HepG2 (cell line): ENCODE results near the gene KLHL8. TPM values are rescaled to one million over a fixed set of nuclear protein-coding genes. Genes with fewer than 3 reads are reported as not detected.

Experiments
- ATAC-seq: fragments of 200-7000 bp; cut with Tn5 transposase; 3 replicates; pipeline ENCODE4 v1.9.1; 2020; ENCODE audit warnings: mild to moderate bottlenecking, moderate library complexity
- BruUV-seq: library from RNA; stranded (reverse); fragments of 400-500 nt; replicated peaks from 2 replicates; lab custom pipeline; 2021; lab: Mats Ljungman, UMichigan
- CTCF ChIA-PET: fragments of 300-600 bp; formaldehyde crosslinking; extraction: SDS; loops from one replicate; lab custom pipeline; 2021; ENCODE audit warnings: low total read pairs, inconsistent platforms, low intra/inter-chr PET ratio; lab: Yijun Ruan, JAX
- POLR2A ChIA-PET: fragments of 350-600 bp; sonication (Branson Sonifier 250); formaldehyde crosslinking; loops from one replicate; lab custom pipeline; 2020; ENCODE audit warnings: antibody characterized with exemption, inconsistent platforms; lab: Yijun Ruan, JAX
- DNase-seq: peaks from one replicate; pipeline ENCODE4 v3.0.0-alpha.2; 2015; ENCODE audit warnings: low spot score
- FAIRE-seq: peaks from 3 replicates; lab custom pipeline; 2011; peaks lifted over from hg19 to GRCh38; lab: Jason Lieb, UNC
- H2AFZ ChIP-seq: one replicate; pipeline ENCODE4 v1.6.1; 2011; ENCODE audit warnings: low read length, inconsistent platforms
- H3K27ac ChIP-seq: fragments of 300-600 bp; 3 replicates; pipeline ENCODE4 v1.8.0; 2011; ENCODE audit warnings: mixed run types, mild to moderate bottlenecking, mixed read lengths, low read length, inconsistent platforms; ENCODE audit not compliant: insufficient read depth; ENCODE audit errors: extremely low read length
- H3K27me3 ChIP-seq, 2 experiments: fragments of 200-600 bp in 1 of 2; 2 replicates in 1 of 2; 3 replicates in 1 of 2; pipeline versions ENCODE4 v1.6.0 to v1.8.0; 2011; ENCODE audit warnings: low read length in 2 of 2, mild to moderate bottlenecking in 2 of 2, moderate library complexity in 2 of 2, inconsistent platforms in 1 of 2; ENCODE audit not compliant: insufficient read depth in 2 of 2, control insufficient read depth in 1 of 2
- H3K36me3 ChIP-seq, 2 experiments: fragments of 200-600 bp in 1 of 2; replicated peaks in 1 of 2; 2 replicates in 1 of 2; 3 replicates in 1 of 2; pipeline versions ENCODE4 v1.5.1 to v1.8.0; 2011; ENCODE audit warnings: low read length in 2 of 2, inconsistent platforms in 1 of 2; ENCODE audit not compliant: insufficient read depth in 2 of 2, control insufficient read depth in 1 of 2
- H3K4me1 ChIP-seq: 2 replicates; pipeline ENCODE4 v1.5.1; 2012; ENCODE audit warnings: low read length, inconsistent platforms; ENCODE audit not compliant: insufficient read depth
- H3K4me2 ChIP-seq: 2 replicates; pipeline ENCODE4 v1.6.0; 2011; ENCODE audit warnings: low read depth, low read length, inconsistent platforms
- H3K4me3 ChIP-seq, 3 experiments: fragments of 200-600 bp in 1 of 3; sonication (generic), shearing (Covaris generic) in 1 of 3; replicated peaks in 1 of 3; 2 replicates each; pipeline ENCODE4 v1.5.1; 2011 to 2016; ENCODE audit warnings: low read length in 3 of 3, inconsistent platforms in 2 of 3, low read depth in 2 of 3, mild to moderate bottlenecking in 2 of 3, control low read depth in 1 of 3, mixed read lengths in 1 of 3; ENCODE audit not compliant: insufficient read depth in 1 of 3
- H3K79me2 ChIP-seq: one replicate; pipeline ENCODE4 v1.6.1; 2011; ENCODE audit warnings: low read length, inconsistent platforms; ENCODE audit not compliant: insufficient read depth
- H3K9ac ChIP-seq: 2 replicates; pipeline ENCODE4 v1.6.0; 2011; ENCODE audit warnings: mild to moderate bottlenecking, low read depth, low read length, inconsistent platforms; ENCODE audit not compliant: insufficient read depth
- H3K9me3 ChIP-seq: 2 replicates; pipeline ENCODE4 v1.5.1; 2012; ENCODE audit warnings: mild to moderate bottlenecking, low read length
- H4K20me1 ChIP-seq: 2 replicates; pipeline ENCODE4 v1.6.0; 2011; ENCODE audit warnings: inconsistent platforms, mild to moderate bottlenecking, low read length, moderate library complexity; ENCODE audit not compliant: insufficient read depth
- GABPA ChIP-seq, 2 experiments: IDR thresholded peaks; 2 replicates each; pipeline ENCODE4 v1.6.1; 2011 to 2016; ENCODE audit warnings: low read depth in 2 of 2, low read length in 1 of 2, missing biosample characterization in 1 of 2, missing genetic modification characterization in 1 of 2
- GATAD2A ChIP-seq: IDR thresholded peaks from 2 replicates; pipeline ENCODE4 v1.6.1; 2016
- HOXA3 ChIP-seq: sonication (generic); formaldehyde crosslinking; IDR thresholded peaks from 2 replicates; pipeline ENCODE4 v1.5.0; 2020; ENCODE audit warnings: missing genetic modification reagents
- MXI1 ChIP-seq: IDR thresholded peaks from 3 replicates; pipeline ENCODE4 v1.6.1; 2012; ENCODE audit warnings: low read depth, low read length, inconsistent platforms, borderline replicate concordance
- NFYB ChIP-seq: sonication (generic); formaldehyde crosslinking; IDR thresholded peaks from 2 replicates; pipeline ENCODE4 v1.4.0; 2020; ENCODE audit warnings: missing genetic modification reagents
- RXRA ChIP-seq: sonication (generic); formaldehyde crosslinking; IDR thresholded peaks from 2 replicates; pipeline ENCODE4 v1.5.1; 2020; ENCODE audit warnings: missing genetic modification reagents
- ZNF431 ChIP-seq: sonication (generic); formaldehyde crosslinking; IDR thresholded peaks from 2 replicates; pipeline ENCODE4 v1.9.0; 2022; ENCODE audit warnings: missing genetic modification reagents, low read depth, mild to moderate bottlenecking, borderline replicate concordance
- ZNF530 ChIP-seq: sonication (generic); formaldehyde crosslinking; IDR thresholded peaks from 2 replicates; pipeline ENCODE4 v1.5.0; 2020; ENCODE audit warnings: low read depth, mild to moderate bottlenecking, missing genetic modification reagents
- ZNF615 ChIP-seq: sonication (generic); formaldehyde crosslinking; IDR thresholded peaks from 2 replicates; pipeline ENCODE4 v1.5.0; 2020; ENCODE audit warnings: mild to moderate bottlenecking, missing genetic modification reagents, borderline replicate concordance
- ZNF678 ChIP-seq: sonication (generic); formaldehyde crosslinking; IDR thresholded peaks from 2 replicates; pipeline ENCODE4 v1.4.0; 2020; ENCODE audit warnings: mild to moderate bottlenecking, missing genetic modification reagents
- ZNF776 ChIP-seq: sonication (generic); formaldehyde crosslinking; IDR thresholded peaks from 2 replicates; pipeline ENCODE4 v1.4.0; 2020; ENCODE audit warnings: mild to moderate bottlenecking, missing genetic modification reagents
- WGBS: methylation state at CpG from one replicate; pipeline ENCODE4 v1.1.6; 2017; ENCODE audit warnings: low lambda C conversion rate; 5-methylcytosine and 5-hydroxymethylcytosine counted together
- in situ Hi-C: cut with HindIII; loops from 2 replicates; pipeline ENCODE4 v1.10.0; 2017; ENCODE audit warnings: low pct_unique_long_range_greater_than_20kb; ENCODE audit not compliant: extremely low pct_ligation_motif_present
- intact Hi-C: fragments of 100-400 bp; cut with micrococcal nuclease; formaldehyde crosslinking; loops from one replicate; pipeline ENCODE4 v1.10.0; 2022; ENCODE audit not compliant: unreplicated experiment
- polyA plus RNA-seq, 8 experiments: library from polyadenylated mRNA; depleted of rRNA in 3 of 8; stranded (reverse) in 7 of 8; unstranded in 1 of 8; fragments of >200 nt; fragmentation: Illumina TruSeq in 4 of 8; extraction: Trizol in 4 of 8; gene quantifications; 2 replicates each; pipeline versions ENCODE4 v1.2.1 to v1.2.3, GENCODE V29; 2011 to 2016; ENCODE audit warnings: low read depth in 4 of 8, missing spikeins in 1 of 8, mixed read lengths in 1 of 8; ENCODE audit not compliant: insufficient read depth in 1 of 8
- total RNA-seq, 5 experiments: library from RNA; depleted of rRNA; stranded (reverse); fragments of >200 nt; fragmentation: Illumina TruSeq; extraction: Trizol; gene quantifications; 2 replicates each; pipeline ENCODE4 v1.2.3, GENCODE V29; 2016; ENCODE audit warnings: low read depth in 1 of 5
- TF ChIP-seq, protein P1 (sequence below): sonication (generic); formaldehyde crosslinking; IDR thresholded peaks from 2 replicates; pipeline ENCODE4 v1.4.0; 2020; ENCODE audit warnings: mild to moderate bottlenecking, low read depth, missing genetic modification reagents
- TF ChIP-seq, protein P2 (sequence below): sonication (generic); formaldehyde crosslinking; IDR thresholded peaks from 2 replicates; pipeline ENCODE4 v1.8.0; 2022; ENCODE audit warnings: mild to moderate bottlenecking, missing genetic modification reagents; ENCODE audit not compliant: insufficient replicate concordance
- TF ChIP-seq, protein P3 (sequence below): sonication (generic); formaldehyde crosslinking; IDR thresholded peaks from 2 replicates; pipeline ENCODE4 v1.4.0; 2020; ENCODE audit warnings: missing genetic modification reagents
- TF ChIP-seq, protein P4 (sequence below): IDR thresholded peaks from 2 replicates; pipeline ENCODE4 v1.6.1; 2016; ENCODE audit warnings: missing genetic modification reagents, missing compliant biosample characterization
- TF ChIP-seq, protein P5 (sequence below): sonication (generic); formaldehyde crosslinking; IDR thresholded peaks from 2 replicates; pipeline ENCODE4 v1.4.0; 2020; ENCODE audit warnings: missing genetic modification reagents, mild to moderate bottlenecking, borderline replicate concordance

KLHL8 gene
- total and polyA plus RNA-seq, 2 of the 13 experiments (the other 11 are each of a cell fraction or from before 2014, with no cell fraction given): 2.8 to 11.7 TPM

DNA sequence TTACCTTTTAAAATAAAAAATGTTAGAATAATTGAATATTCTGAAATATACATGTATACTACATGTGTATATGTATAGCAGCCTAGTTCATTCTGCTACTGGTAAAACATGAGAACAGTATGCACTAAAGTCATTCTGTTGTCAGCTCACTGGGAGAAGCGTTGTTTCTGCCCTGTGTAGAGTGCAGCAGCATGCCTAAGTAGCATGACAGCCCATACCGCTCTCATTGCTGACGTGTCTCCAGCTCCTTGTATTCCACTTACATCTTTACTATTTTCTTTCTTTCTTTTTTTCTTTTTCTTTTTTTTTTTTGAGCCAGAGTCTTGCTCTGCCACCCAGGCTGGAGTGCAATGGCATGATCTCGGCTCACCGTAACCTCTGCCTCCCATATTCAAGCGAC lies 90.7 kb downstream of the KLHL8 start:
- H3K9me3 ChIP-seq: no peaks in the 10 kb centered on the region
- POLR2A ChIA-PET: no interaction called here
- H3K27me3 ChIP-seq: no peaks in the 10 kb centered on the region
- no peak overlapping the region for H3K9ac ChIP-seq
- intact Hi-C loops: no loop called here
- H3K4me2 ChIP-seq: no peak overlapping the region
- WGBS: 98% methylated on average over 6 of the region's 6 CpGs
- H3K27ac ChIP-seq: no peak overlapping the region
- CTCF ChIA-PET: no interaction called here
- H2AFZ ChIP-seq: no peak overlapping the region
- 0 out of 2 replicates have a peak, but pooled peaks cover 5% of the 10 kb centered on the region for H3K4me1 ChIP-seq
- H4K20me1 ChIP-seq: no peaks in the 10 kb centered on the region
- FAIRE-seq (no peak), ATAC-seq (no peak), DNase-seq (no peak)
- no peaks in the 10 kb centered on the region for H3K79me2 ChIP-seq
- H3K36me3 ChIP-seq: peaks cover 22 to 83% of the 10 kb centered on the region in 2 experiments
- no peak overlapping the region for H3K4me3 ChIP-seq
- no TSS peak for BruUV-seq
- in situ Hi-C loops: loop anchor here (25.0 kb wide), 1 partner anchor 333 kb away; no protein-coding TSS in a partner anchor
- TF ChIP-seq GABPA (IDR thresholded peaks at IDR 0.05; ENCODE audit: low read depth, low read length) (no peak), GABPA (CRISPR knock-in tag; IDR thresholded peaks at IDR 0.05; ENCODE audit: low read depth) (no peak), RXRA (CRISPR knock-in tag) (no peak), NFYB (no peak), ZNF615 (CRISPR knock-in tag) (no peak), ZNF530 (CRISPR knock-in tag) (no peak), ZNF776 (CRISPR knock-in tag) (no peak), ZNF678 (CRISPR knock-in tag) (no peak), GATAD2A (CRISPR knock-in tag) (no peak), MXI1 (no peak), HOXA3 (CRISPR knock-in tag) (no peak), ZNF431 (CRISPR knock-in tag) (no peak)
- TF ChIP-seq, protein P1, sequence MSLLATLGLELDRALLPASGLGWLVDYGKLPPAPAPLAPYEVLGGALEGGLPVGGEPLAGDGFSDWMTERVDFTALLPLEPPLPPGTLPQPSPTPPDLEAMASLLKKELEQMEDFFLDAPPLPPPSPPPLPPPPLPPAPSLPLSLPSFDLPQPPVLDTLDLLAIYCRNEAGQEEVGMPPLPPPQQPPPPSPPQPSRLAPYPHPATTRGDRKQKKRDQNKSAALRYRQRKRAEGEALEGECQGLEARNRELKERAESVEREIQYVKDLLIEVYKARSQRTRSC (CRISPR knock-in tag): no peak
- TF ChIP-seq, protein P2, sequence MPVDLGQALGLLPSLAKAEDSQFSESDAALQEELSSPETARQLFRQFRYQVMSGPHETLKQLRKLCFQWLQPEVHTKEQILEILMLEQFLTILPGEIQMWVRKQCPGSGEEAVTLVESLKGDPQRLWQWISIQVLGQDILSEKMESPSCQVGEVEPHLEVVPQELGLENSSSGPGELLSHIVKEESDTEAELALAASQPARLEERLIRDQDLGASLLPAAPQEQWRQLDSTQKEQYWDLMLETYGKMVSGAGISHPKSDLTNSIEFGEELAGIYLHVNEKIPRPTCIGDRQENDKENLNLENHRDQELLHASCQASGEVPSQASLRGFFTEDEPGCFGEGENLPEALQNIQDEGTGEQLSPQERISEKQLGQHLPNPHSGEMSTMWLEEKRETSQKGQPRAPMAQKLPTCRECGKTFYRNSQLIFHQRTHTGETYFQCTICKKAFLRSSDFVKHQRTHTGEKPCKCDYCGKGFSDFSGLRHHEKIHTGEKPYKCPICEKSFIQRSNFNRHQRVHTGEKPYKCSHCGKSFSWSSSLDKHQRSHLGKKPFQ: no peak
- TF ChIP-seq, protein P3, sequence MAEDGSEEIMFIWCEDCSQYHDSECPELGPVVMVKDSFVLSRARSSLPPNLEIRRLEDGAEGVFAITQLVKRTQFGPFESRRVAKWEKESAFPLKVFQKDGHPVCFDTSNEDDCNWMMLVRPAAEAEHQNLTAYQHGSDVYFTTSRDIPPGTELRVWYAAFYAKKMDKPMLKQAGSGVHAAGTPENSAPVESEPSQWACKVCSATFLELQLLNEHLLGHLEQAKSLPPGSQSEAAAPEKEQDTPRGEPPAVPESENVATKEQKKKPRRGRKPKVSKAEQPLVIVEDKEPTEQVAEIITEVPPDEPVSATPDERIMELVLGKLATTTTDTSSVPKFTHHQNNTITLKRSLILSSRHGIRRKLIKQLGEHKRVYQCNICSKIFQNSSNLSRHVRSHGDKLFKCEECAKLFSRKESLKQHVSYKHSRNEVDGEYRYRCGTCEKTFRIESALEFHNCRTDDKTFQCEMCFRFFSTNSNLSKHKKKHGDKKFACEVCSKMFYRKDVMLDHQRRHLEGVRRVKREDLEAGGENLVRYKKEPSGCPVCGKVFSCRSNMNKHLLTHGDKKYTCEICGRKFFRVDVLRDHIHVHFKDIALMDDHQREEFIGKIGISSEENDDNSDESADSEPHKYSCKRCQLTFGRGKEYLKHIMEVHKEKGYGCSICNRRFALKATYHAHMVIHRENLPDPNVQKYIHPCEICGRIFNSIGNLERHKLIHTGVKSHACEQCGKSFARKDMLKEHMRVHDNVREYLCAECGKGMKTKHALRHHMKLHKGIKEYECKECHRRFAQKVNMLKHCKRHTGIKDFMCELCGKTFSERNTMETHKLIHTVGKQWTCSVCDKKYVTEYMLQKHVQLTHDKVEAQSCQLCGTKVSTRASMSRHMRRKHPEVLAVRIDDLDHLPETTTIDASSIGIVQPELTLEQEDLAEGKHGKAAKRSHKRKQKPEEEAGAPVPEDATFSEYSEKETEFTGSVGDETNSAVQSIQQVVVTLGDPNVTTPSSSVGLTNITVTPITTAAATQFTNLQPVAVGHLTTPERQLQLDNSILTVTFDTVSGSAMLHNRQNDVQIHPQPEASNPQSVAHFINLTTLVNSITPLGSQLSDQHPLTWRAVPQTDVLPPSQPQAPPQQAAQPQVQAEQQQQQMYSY (CRISPR knock-in tag): no peak
- TF ChIP-seq, protein P4, sequence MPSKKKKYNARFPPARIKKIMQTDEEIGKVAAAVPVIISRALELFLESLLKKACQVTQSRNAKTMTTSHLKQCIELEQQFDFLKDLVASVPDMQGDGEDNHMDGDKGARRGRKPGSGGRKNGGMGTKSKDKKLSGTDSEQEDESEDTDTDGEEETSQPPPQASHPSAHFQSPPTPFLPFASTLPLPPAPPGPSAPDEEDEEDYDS (CRISPR knock-in tag): no peak
- TF ChIP-seq, protein P5, sequence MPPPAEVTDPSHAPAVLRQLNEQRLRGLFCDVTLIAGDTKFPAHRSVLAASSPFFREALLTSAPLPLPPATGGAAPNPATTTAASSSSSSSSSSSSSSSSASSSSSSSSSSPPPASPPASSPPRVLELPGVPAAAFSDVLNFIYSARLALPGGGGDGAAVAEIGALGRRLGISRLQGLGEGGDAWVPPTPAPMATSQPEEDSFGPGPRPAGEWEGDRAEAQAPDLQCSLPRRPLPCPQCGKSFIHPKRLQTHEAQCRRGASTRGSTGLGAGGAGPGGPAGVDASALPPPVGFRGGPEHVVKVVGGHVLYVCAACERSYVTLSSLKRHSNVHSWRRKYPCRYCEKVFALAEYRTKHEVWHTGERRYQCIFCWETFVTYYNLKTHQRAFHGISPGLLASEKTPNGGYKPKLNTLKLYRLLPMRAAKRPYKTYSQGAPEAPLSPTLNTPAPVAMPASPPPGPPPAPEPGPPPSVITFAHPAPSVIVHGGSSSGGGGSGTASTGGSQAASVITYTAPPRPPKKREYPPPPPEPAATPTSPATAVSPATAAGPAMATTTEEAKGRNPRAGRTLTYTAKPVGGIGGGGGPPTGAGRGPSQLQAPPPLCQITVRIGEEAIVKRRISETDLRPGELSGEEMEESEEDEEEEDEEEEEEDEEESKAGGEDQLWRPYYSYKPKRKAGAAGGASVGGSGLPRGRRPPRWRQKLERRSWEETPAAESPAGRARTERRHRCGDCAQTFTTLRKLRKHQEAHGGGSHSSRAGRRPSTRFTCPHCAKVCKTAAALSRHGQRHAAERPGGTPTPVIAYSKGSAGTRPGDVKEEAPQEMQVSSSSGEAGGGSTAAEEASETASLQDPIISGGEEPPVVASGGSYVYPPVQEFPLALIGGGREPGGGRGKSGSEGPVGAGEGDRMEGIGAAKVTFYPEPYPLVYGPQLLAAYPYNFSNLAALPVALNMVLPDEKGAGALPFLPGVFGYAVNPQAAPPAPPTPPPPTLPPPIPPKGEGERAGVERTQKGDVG (CRISPR knock-in tag): no peak
